Placental epithelial cell (primary cell): ENCODE results near the gene TMEM223. TPM values are rescaled to one million over a fixed set of nuclear protein-coding genes. Genes with fewer than 3 reads are reported as not detected.

Experiments
- small RNA-seq: library from RNA; depleted of rRNA; stranded (forward); fragments of <200 nt; gene quantifications from one replicate; pipeline ENCODE3, GENCODE V24; 2012
- total RNA-seq: library from RNA; depleted of rRNA; stranded (reverse); fragments of >200 nt; gene quantifications from 2 replicates; pipeline ENCODE4 v1.2.3, GENCODE V29; 2012

Gene TMEM223
- total RNA-seq = 18.5 and 21.0 TPM in 2 replicates

GRCh38 chr11:62791501-62792201, at the start of gene TMEM223:
Gene TMEM223, minus strand, starts transcription at chr11:62792006. Its CDS starts 12 bp downstream, at chr11:62791994.

GRCh38 chr11:62839050-62839945, 47.5 kb upstream of the TMEM223 start, which contains the start of gene WDR74:
Gene WDR74, minus strand, starts transcription at chr11:62839590. Its CDS starts 20 bp downstream, at chr11:62839570.

DNA sequence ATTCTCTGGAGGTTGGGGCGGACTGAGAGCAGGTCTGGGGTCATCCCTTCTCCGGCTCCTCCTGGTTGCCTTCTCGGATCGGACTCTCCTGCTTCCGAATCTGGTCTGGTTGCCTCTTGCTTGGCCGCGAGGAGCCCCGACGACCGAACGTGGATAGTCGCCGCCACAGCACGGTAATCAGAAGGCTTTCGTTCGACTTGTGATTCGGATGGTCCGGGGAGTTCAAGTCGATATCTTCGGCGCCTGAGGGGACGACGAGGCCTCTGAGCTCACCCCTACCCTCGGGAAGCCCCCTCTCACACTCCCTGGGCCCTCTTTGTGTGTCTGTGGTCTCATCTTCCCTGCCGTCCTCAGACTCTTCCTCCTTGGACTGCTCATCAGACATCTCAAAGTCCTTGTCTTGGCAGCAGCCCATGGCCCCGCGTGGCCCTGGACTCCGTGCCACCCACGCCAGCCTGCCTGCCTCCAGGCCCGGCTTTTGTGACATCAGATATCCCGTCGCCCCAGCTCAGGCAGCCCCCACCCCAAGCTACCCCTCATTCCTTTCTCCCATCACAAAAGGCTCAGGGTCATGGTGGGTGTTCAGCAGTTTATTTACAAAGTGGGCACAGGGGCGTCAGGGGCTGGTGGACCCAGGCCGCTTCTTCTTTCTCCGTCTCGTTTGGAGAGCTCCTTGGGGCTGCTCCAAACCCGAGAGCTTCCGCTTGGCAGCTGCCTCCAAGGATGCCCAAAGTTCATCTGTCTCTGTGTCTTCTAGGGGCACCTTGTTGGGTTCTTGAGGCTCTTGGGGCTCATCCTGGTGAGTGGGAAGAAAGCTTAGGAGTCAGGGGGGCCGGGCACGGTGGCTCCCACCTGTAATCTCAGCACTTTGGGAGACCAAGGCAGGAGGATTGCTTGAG, 40.8 kb upstream of the TMEM223 start, which contains the start of gene TEX54:
Gene TEX54, minus strand, starts transcription at position 506 of the 899 bp plus-strand sequence.

GRCh38 chr11:62831520-62832335, 39.9 kb upstream of the TMEM223 start, which contains the start of gene STX5:
Gene STX5, minus strand, starts transcription at chr11:62832051. Its CDS starts 808 bp downstream, at chr11:62831243.

DNA sequence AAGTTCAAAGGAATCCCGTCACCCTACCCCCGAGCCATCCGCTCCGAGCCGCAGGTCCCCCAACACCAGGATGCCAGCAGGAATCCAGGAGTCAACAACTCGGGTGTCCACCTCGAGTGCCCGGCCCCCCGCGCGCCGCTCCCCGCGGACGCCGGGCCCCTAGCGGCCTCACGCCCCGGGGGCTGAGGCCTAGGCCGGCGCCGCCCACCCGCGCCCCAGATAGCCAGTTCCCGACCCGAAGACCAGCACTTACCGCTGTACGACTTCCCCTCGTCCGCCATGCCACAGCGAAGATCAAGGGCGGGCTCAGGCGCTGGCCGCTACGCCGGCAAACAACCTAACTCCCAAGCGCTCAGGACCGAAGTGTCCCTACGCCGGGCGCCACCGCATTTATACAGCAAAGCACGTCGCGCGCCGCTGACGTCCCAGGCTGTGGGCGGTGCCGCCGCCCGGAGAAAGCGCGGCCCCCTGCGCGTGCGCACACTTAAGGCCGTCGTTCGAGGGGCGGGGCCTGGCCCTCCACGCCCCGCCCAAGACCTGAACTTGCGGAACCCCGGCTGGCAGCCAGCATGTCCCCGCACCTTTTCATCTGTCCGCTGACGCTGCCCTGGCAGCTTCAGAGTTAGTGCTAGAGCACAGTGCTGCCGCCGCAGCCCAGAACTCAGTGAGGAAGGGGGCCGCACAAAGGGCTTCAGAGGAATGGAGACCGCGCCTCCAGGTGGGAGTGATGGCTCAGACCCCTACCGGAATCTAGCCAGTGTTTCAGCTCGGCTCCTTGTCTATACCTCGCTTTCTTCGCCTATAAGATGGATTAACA, 13.5 kb upstream of the TMEM223 start, which contains the start of gene NXF1:
Gene NXF1, minus strand, starts transcription at position 365 of the 817 bp plus-strand sequence. Its CDS starts 84 bp downstream, at position 281.

DNA sequence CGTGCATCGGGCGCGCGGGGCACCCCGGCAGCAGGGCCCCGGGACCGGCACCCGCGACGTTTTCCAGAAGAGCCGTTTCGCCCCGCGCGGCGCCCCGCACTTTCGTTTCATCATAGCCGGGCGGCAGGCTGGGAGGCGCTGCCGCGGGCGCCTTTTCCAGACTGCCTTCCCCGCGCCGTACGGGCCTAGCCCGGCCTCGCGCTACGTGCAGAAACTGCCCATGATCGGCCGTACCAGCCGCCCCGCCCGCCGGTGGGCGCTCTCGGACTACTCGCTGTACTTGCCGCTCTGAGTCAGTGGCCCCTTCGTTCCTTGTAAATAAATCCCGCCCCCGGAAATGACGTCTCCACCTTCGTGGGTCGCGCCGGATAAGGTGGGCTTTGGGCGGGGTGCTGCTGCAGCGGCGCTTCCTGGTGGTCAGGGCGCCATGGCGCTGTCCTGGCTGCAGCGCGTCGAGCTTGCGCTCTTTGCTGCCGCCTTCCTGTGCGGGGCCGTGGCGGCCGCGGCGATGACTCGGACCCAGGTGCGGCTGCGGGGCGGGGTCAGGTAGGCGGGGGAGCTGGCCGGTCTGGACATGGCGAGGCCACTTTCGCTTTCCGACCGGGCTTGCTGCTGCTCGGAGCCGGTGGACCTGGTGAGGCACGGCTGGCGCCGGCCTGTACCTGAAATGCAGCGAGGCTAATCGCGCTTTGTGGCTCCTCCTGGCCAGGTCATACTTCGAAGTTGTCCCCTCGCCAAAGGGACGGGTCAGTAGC, 4.6 kb downstream of the TMEM223 start, which contains the start of gene TMEM179B:
Gene TMEM179B, plus strand, starts transcription at position 398 of the 755 bp plus-strand sequence. Its CDS starts 30 bp downstream, at position 428.

DNA sequence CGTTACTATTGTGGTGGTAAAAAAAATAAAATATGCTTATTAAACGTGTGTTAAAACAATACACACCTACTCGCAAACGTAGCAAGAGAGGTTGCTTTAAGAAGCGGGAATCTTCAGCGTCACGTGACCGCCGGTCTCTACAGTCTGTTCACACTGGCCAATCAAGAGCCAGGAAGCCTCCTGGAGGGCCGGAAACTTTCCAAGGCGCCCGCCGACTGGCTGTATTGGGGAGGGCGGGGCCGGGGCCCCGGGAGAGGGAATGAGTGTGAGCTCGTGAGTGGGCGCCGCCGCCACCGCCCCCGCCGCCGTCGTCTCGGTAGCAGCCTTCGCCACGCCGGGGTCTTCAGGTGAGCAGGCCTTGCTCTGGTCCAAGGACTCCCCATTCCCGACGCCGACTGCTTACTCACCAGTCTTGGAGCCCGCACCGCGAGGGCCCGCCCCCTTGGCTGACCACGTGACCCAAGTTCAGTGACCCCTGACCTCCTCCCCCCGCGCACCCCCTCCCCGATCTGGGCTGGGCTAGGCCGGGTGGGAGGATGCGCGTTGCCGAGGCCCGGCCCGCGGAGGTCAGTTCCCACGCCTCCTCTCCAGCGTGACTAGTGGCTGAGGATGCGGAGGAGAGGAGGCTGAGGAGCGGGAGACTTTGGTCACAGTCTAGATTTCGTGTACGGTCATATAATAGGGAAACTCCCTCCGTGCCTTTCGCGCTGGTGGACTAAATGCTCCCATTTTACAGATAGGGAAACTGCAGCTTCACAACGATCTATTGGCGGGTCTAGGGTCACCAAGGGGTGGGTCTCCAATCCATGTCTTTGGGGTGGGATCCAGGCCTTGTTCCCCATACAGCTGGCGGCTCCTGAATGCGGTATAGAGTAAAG, 20.4 kb downstream of the TMEM223 start, which contains the start of gene TAF6L:
Gene TAF6L, plus strand, starts transcription at position 253 of the 878 bp plus-strand sequence. CDS start 4,388 bp downstream, outside the sequence.

GRCh38 chr11:62753736-62754603, 37.8 kb downstream of the TMEM223 start, which contains the start of gene ZBTB3:
Gene ZBTB3, minus strand, starts transcription at chr11:62754160. Its CDS starts 496 bp downstream, at chr11:62753664.

Small RNA genes lying within 50 kb of the gene (small RNA-seq; reads per million reads assigned to genes)
- gene MIR6514 = 0.60 reads per million, percentile 36 among the genes with 10 or more reads in this experiment
- gene RNU6-118P = not detected

Other genes starting within 250 kb of the TMEM223 start
- 1,365 and 1,551 TPM in 2 replicates for gene AHNAK, start 245.2 kb downstream of the TMEM223 start, total RNA-seq
- 1,098 and 1,125 TPM in 2 replicates for gene EEF1G, start 218.1 kb downstream of the TMEM223 start, total RNA-seq
- 5.9 and 6.2 TPM in 2 replicates for gene TUT1, start 200.5 kb downstream of the TMEM223 start, total RNA-seq
- gene MTA2, start 190.1 kb downstream of the TMEM223 start, total RNA-seq = 114 and 152 TPM in 2 replicates
- 42.0 and 48.3 TPM in 2 replicates for gene EML3, start 179.2 kb downstream of the TMEM223 start, total RNA-seq
- 0.54 and 4.7 TPM in 2 replicates for gene ROM1, start 178.7 kb downstream of the TMEM223 start, total RNA-seq
- 25.2 and 27.9 TPM in 2 replicates for gene B3GAT3, start 170.0 kb downstream of the TMEM223 start, total RNA-seq
- gene GANAB, start 145.4 kb downstream of the TMEM223 start, total RNA-seq = 164 and 256 TPM in 2 replicates
- gene INTS5, start 138.7 kb downstream of the TMEM223 start, total RNA-seq = 27.5 and 32.8 TPM in 2 replicates
- gene C11orf98, start 126.8 kb downstream of the TMEM223 start, total RNA-seq = 22.4 and 30.1 TPM in 2 replicates
- 6.2 and 14.1 TPM in 2 replicates for gene CSKMT, start 126.7 kb downstream of the TMEM223 start, total RNA-seq
- gene UQCC3, start 120.3 kb downstream of the TMEM223 start, total RNA-seq = 5.5 and 6.2 TPM in 2 replicates
- 5.1 and 6.0 TPM in 2 replicates for gene LBHD1, start 119.7 kb downstream of the TMEM223 start, total RNA-seq
- gene UBXN1, start 112.9 kb downstream of the TMEM223 start, total RNA-seq = 96.7 and 148 TPM in 2 replicates
- gene LRRN4CL, start 102.5 kb downstream of the TMEM223 start, total RNA-seq = 0.39 and 0.87 TPM in 2 replicates
- 72.6 and 84.4 TPM in 2 replicates for gene BSCL2, start 84.6 kb downstream of the TMEM223 start, total RNA-seq
- 0.79 TPM in 1 of 2 replicates, not detected in the other for gene GNG3, start 84.3 kb downstream of the TMEM223 start, total RNA-seq
- 9.3 and 13.0 TPM in 2 replicates for gene HNRNPUL2, start 64.5 kb downstream of the TMEM223 start, total RNA-seq
- 28.7 and 34.1 TPM in 2 replicates for gene TTC9C, start 63.5 kb downstream of the TMEM223 start, total RNA-seq
- 25.9 and 32.9 TPM in 2 replicates for gene ZBTB3, start 37.8 kb downstream of the TMEM223 start, total RNA-seq
- gene POLR2G, start 30.4 kb downstream of the TMEM223 start, total RNA-seq = 51.0 and 53.5 TPM in 2 replicates
- 18.2 and 20.4 TPM in 2 replicates for gene TAF6L, start 20.6 kb downstream of the TMEM223 start, total RNA-seq
- gene TMEM179B, start 4.6 kb downstream of the TMEM223 start, total RNA-seq = 40.4 and 47.3 TPM in 2 replicates
- 33.9 and 38.5 TPM in 2 replicates for gene NXF1, start 13.4 kb upstream of the TMEM223 start, total RNA-seq
- gene STX5, start 40.0 kb upstream of the TMEM223 start, total RNA-seq = 51.8 and 64.6 TPM in 2 replicates
- gene TEX54, start 40.8 kb upstream of the TMEM223 start, total RNA-seq = not detected in 2 replicates
- gene WDR74, start 47.6 kb upstream of the TMEM223 start, total RNA-seq = 27.7 and 86.8 TPM in 2 replicates
- 83.6 and 208 TPM in 2 replicates for gene SLC3A2, start 88.9 kb upstream of the TMEM223 start, total RNA-seq
- not detected in 2 replicates for gene CHRM1, start 129.4 kb upstream of the TMEM223 start, total RNA-seq
- not detected in 2 replicates for gene SLC22A6, start 193.0 kb upstream of the TMEM223 start, total RNA-seq
- gene SLC22A8, start 223.8 kb upstream of the TMEM223 start, total RNA-seq = not detected in 2 replicates